GM19023 (cell line): Measurements from ENCODE around the gene AKT3.

ENCODE experiments used
- ATAC-seq: cut with Tn5 transposase; IDR thresholded peaks from one replicate; pipeline ENCODE4 v1.9.1; 2021; ENCODE audit warnings: mild to moderate bottlenecking, moderate library complexity; ENCODE audit not compliant: unreplicated experiment

AKT3 gene

GRCh38 chr1:243441601-243442000, 408.4 kb downstream of the AKT3 start:
- no peak for ATAC-seq

- ATAC-seq = no peak
Observed at GRCh38 chr1:243440406-243440805, 409.6 kb downstream of the AKT3 start.

- no peak for ATAC-seq
Observed at GRCh38 chr1:243438815-243439214, 411.2 kb downstream of the AKT3 start.
